HG03135 (cell line): Measurements from ENCODE around the gene SLC36A3.
"Not testable (repeated sequence)": the region's sequence is repeated elsewhere in the genome, so short reads cannot be mapped to it uniquely, and the experiment has no call there.

Experiments used
- ATAC-seq: cut with Tn5 transposase; IDR thresholded peaks from one replicate; pipeline ENCODE4 v1.9.1; 2021; ENCODE audit warnings: mild to moderate bottlenecking, moderate library complexity; ENCODE audit not compliant: unreplicated experiment

SLC36A3 gene

GRCh38 chr5:151303666-151304065 is at the start of gene SLC36A3:
TSS of gene SLC36A3 (minus strand) at chr5:151303766. CDS start at chr5:151303354, 412 bp downstream.
- no peak for ATAC-seq

DNA sequence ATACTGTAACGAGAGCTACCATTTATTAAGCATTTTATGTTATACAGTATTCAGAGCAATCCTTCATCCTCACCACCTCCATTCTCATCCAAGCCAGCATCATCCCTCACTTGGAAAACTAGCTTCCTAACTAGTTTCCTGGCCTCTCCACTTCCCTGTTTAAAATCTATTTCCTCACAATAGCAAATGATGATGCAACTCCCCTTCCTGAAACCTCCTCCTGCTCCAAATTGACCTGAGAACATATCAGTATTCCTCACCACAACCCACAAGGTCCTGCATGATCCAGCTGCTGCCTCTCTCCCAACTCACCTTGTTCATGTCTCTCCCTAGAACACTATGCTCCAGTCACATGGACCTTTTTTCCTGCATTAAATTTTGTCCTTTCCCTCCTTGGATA is 48.1 kb upstream of the SLC36A3 start:
- ATAC-seq, result no peak

DNA sequence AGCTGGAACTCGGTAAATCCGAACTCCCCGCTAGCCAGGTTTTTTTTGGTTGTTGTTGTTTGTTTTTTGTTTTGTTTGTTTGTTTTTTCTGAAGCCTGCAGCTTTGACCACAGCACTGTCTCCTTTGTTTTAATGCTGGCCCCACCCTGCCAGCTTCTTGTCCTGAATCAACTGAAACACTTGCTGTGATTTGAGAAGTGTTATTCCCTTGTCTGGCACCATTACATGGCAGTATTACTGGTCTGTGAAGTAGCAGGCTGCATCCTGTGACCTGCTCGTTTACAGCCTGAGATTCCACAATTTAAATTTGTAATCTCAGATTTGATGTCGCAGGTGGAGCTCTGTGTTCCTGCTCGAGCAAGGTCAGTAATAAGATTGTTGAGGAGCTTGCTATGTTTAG is 45.2 kb upstream of the SLC36A3 start:
- ATAC-seq, result no peak

GRCh38 chr5:151347369-151347768 is 43.8 kb upstream of the SLC36A3 start, which contains the start of gene SLC36A2:
TSS of gene SLC36A2 (minus strand) at chr5:151347559. CDS start at chr5:151347460, 99 bp downstream.
- no peak for ATAC-seq

DNA sequence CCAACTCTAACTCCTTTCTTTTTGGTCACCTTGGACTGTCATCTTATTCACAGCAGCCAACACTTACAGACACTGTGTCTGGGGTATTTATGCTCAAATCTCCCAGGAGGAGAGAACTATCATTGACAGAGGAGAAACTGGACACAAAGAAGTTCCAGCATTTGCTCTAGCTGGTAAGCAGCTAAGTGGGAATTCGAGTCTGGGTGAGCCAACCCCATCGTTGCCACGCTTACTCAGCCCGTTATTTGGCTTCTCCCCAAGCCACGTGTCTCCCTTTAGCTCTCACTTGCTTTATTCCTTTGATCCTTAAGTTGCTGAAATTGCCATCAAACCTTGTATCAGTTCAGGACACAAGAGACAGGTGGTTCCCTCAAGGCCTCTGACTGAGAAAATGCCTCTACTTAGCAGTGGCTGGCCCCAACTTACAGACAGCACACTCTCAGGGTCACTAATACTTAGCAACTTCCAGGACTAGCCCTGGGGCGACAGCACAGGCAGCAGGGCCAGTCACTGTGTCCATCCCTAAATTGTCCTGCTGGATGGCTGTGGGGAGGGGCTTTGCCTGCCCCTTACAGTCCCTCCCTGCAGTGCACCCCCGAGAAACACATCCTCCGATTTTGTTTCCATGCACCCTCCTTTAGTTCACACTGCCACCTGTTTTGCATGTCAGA is 42.4 kb upstream of the SLC36A3 start:
- ATAC-seq, result no peak

GRCh38 chr5:151345187-151345807 is 41.7 kb upstream of the SLC36A3 start:
- no peak for ATAC-seq

- no peak for ATAC-seq
Measured at GRCh38 chr5:151344088-151344487, 40.5 kb upstream of the SLC36A3 start.

GRCh38 chr5:151340004-151340403 is 36.4 kb upstream of the SLC36A3 start:
- ATAC-seq, result no peak

- ATAC-seq, result no peak
Measured at GRCh38 chr5:151338734-151339133, 35.2 kb upstream of the SLC36A3 start.

GRCh38 chr5:151332857-151333256 is 29.3 kb upstream of the SLC36A3 start:
- no peak for ATAC-seq

DNA sequence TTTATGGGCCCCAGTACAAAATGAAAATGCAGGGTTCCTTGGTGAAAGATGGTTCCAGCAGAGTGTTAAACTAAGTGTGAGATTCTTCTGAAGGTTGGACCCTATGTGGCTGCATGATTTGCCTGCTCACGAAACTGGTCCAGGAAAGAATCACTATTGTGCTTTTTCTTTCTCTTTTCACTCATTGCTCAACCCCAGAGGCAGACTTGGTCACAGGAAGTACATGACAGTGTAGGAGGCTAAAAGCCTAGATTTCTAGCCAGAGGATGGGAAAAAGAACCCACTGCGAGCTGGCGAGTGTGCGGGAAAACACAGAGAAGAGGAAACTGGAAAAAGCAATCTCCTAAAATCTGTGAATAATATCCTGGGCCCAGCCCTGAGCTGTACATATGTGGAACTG is 25.2 kb upstream of the SLC36A3 start:
- no peak for ATAC-seq

DNA sequence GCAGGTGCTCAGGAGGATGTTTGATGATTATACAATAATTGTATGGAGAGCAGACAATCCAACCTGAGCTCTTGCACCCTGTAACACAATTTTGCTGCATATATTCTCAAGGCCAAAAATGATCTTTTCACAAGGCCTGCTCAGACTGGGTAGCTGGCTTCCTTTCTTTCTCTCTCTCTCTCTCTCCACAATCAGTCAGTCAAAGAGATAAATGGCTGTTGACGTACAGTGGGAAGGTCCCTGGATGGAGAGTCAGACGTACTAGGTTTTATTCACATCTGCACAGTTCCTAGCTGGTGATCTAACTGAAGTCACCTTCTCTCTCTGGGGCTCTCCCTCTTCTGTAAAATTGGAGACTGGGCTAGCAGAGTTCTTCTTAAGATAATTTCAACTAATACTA is 24.0 kb upstream of the SLC36A3 start:
- ATAC-seq, result no peak

GRCh38 chr5:151326266-151326665 is 22.7 kb upstream of the SLC36A3 start:
- no peak for ATAC-seq

- ATAC-seq, result no peak
Measured at GRCh38 chr5:151320481-151320880, 16.9 kb upstream of the SLC36A3 start.

- ATAC-seq, result no peak
Measured at GRCh38 chr5:151318850-151319732, 15.5 kb upstream of the SLC36A3 start.

DNA sequence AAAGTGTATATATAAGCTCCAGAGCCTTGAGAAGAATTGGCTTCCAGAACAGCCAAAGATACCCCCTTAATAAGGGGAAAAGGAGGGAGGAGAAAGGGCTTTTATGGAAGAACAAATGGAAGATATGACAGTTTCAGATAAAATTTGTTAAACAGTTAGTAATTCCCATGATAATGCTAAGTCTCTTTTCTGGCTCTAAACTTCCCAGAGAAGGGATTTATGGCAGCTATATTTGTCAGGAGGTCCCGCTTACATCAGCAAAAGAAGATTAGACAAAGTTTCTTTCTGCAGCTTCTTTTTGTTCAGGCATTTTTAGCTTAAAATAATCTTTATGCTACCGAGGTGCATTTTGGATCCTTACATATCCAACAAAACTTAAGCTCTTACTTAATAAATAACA is 14.3 kb upstream of the SLC36A3 start:
- ATAC-seq, result no peak

DNA sequence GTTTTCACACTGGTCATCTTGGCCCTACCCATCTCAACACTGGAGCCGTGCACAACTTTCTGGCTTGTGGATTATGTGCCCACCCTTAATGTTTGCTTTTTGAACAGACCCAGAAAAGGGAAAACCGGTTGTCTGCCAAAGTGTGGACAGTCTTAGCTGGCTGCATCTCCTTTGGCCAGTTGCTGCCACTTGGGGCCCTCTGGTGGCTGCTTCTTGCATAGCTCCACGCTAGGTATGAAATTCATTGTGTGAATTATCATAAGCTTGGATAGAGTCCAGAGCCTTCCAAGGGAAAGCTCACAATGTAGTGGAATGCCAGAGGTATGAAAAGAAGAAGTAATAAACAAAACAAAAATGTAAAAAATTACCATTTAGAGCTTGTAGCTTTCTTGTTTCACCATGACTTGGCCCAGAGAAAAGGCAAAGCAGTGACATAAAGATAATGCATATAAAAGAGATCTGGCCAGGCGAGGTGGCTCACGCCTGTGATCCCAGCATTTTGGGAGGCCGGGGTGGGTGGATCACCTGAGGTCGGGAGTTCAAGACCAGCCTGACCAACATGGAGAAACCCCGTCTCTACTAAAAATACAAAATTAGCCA is 12.5 kb upstream of the SLC36A3 start:
- ATAC-seq, result peak; percentile 75

DNA sequence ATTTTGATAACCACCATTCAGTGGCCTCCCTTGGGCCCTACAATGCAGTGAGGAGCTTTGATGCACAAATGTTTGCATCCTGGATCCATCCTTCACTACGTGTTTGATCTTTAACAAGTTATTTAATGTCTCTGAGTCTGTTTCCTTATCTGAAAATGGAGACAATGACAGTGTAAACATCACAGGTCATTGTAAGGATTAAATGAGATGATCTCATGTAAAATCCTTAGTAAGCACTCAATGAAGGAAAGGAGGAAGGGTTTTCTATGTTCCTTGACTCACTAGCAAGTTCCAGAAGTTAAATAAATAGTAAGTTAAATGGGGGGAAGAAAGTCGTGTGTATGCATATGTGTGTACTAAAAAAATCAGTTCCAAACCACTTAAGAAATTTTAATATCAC is 9.8 kb upstream of the SLC36A3 start:
- no peak for ATAC-seq

- no peak for ATAC-seq
Measured at GRCh38 chr5:151312756-151313324, 9.3 kb upstream of the SLC36A3 start.

DNA sequence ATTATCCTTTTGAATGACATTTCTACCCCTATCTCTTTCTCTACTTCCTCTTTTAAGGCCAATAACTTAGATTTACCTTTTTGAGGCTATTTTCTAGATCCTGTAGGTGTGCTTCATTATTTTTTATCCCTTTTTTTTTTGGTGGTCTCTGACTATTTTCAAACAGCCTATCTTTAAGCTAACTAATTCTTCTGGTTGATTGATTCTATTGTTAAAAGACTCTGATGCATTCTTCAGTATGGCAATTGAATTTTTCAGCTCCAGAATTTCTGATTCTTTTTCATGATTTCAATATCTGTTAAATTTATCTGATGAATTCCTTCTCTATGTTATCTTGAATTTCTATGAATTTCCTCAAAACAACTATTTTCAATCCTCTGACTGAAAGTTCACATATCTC is 7.4 kb upstream of the SLC36A3 start:
- no peak for ATAC-seq

DNA sequence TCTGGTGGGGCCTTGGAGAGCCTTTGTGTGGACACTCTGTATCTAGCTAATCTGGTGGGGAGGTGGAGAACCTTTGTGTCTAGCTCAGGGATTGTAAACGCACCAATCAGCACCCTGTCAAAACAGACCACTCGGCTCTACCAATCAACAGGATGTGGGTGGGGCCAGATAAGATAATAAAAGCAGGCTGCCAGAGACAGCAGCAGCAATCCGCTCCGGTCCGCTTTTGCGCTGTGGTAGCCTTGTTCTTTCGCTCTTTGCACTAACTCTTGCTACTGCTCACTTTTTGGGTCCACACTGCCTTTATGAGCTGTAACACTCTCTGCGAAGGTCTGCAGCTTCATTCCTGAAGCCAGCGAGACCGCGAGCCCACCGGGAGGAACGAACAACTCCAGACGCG is 6.3 kb upstream of the SLC36A3 start:
- ATAC-seq, result not testable (repeated sequence)
